ENCODE data around the gene DGCR2. TPM values are rescaled to one million over a fixed set of nuclear protein-coding genes. Genes with fewer than 3 reads are reported as not detected.

The DGCR2 gene
- total and polyA plus RNA-seq, 2 of the 8 experiments (the other 6 are each of a cell fraction or from before 2014, with no cell fraction given) = 42.3 to 62.2 TPM

GRCh38 chr22:19128009-19128401, 5.8 kb upstream of the DGCR2 start:
- WGBS, 2 experiments (ENCODE audit: extremely low coverage in 1 of 2, insufficient coverage in 1 of 2, insufficient read length in 1 of 2, insufficient replicate concordance in 2 of 2, low coverage in 1 of 2, low lambda C conversion rate in 2 of 2, missing lambda C conversion rate in 1 of 2) = 94% methylated on average over 6 of the region's 7 CpGs; no CpG with 5 or more reads in 1 of the 2 experiments
- CTCF ChIA-PET (ENCODE audit: partially characterized antibody) = interaction anchor here (0.9 to 1.2 kb wide), 3 partner anchors 13 to 92 kb away, joined by 3 to 6 read pairs (median 3); no protein-coding TSS in a partner anchor

More at GRCh38 chr22:19128009-19128401, 5.8 kb upstream of the DGCR2 start:
- Histone ChIP-seq H3K4me2 (ENCODE audit: insufficient read depth in 1 of 2, low read depth in 2 of 2, low read length in 2 of 2) (no peak overlapping the region), H3K56ac (replicated peaks; ENCODE audit: insufficient read length, low read depth, low read length) (no peak overlapping the region), H2AFZ (ENCODE audit: low read length) (no peak overlapping the region), H4K5ac (ENCODE audit: insufficient read length, low read depth, low read length) (no peak overlapping the region), H2BK15ac (ENCODE audit: low read length) (no peak overlapping the region), H3K18ac (ENCODE audit: extremely low read depth, low read length) (no peak overlapping the region), H3K14ac (ENCODE audit: insufficient read length) (no peak overlapping the region), H3K4ac (replicated peaks; ENCODE audit: insufficient read length, low read depth, low read length) (no peak overlapping the region), H2BK120ac (replicated peaks; ENCODE audit: low read depth, low read length) (no peak overlapping the region), H2BK20ac (ENCODE audit: low read length) (no peak overlapping the region), H3K9ac (replicated peaks in 1 of 4; ENCODE audit: extremely low read depth in 1 of 4, low read depth in 3 of 4, low read length in 3 of 4) (no peak overlapping the region), H3K9me3 (ENCODE audit: insufficient read depth in 2 of 2, low read depth in 1 of 2, low read length in 1 of 2) (no peaks in the 10 kb centered on the region), H3K36me3 (ENCODE audit: control insufficient read depth in 2 of 4, insufficient read depth in 4 of 4, low read length in 3 of 4) (peaks cover 0 to 2% (median 0%) of the 10 kb centered on the region in 4 experiments; a peak in 1 of 8 replicates), H4K20me1 (replicated peaks in 1 of 2; ENCODE audit: control insufficient read depth in 1 of 2, insufficient read depth in 2 of 2, low read length in 2 of 2) (peaks cover 3 to 4% of the 10 kb centered on the region in 2 experiments), H3K79me1 (ENCODE audit: low read depth, low read length) (no peaks in the 10 kb centered on the region), H4K91ac (replicated peaks; ENCODE audit: insufficient read length, low read length) (no peak overlapping the region), H3K23me2 (ENCODE audit: low read depth, low read length) (peaks cover under 1% of the 10 kb centered on the region; the same call in 1 of the 2 replicates), H3K4me3 (ENCODE audit: extremely low read depth in 1 of 4, insufficient read depth in 2 of 4, low read depth in 3 of 4, low read length in 4 of 4) (no peak overlapping the region), H3K79me2 (ENCODE audit: control insufficient read depth in 1 of 2, insufficient read depth in 2 of 2, low read length in 2 of 2) (no peaks in the 10 kb centered on the region), H4K8ac (ENCODE audit: extremely low read depth, insufficient read depth, low read length) (no peak overlapping the region), H3K23ac (ENCODE audit: insufficient read length) (no peak overlapping the region), H3K27ac (ENCODE audit: low read depth, low read length) (no peak overlapping the region), H2BK5ac (ENCODE audit: low read depth, low read length) (no peak overlapping the region), H2BK12ac (ENCODE audit: low read depth, low read length) (no peak overlapping the region; the same call in 1 of the 2 replicates), H2AK5ac (ENCODE audit: low read depth, low read length) (no peak overlapping the region), H3K27me3 (replicated peaks in 1 of 4; ENCODE audit: control insufficient read depth in 3 of 4, extremely low read depth in 1 of 4, insufficient read depth in 3 of 4, low read length in 3 of 4) (0 out of 7 replicates have a peak, but pooled peaks cover 0 to 2% (median under 1%) of the 10 kb centered on the region in 4 experiments), H3K4me1 (replicated peaks in 1 of 4; ENCODE audit: control insufficient read depth in 3 of 4, insufficient read depth in 4 of 4, low read length in 3 of 4) (peaks cover 0 to 4% (median under 1%) of the 10 kb centered on the region in 4 experiments; a peak in 3 of 7 replicates)
- POLR2A ChIA-PET (ENCODE audit: partially characterized antibody) = interaction anchor here (1.2 to 2.5 kb wide), 3 partner anchors 10 to 16 kb away, joined by 3 to 7 read pairs (median 3); no protein-coding TSS in a partner anchor
- DNase-seq (ENCODE audit: low read depth in 1 of 2, low spot score in 2 of 2) (no peak), FAIRE-seq (no peak)
- TF ChIP-seq EP300 (IDR thresholded peaks at IDR 0.05; ENCODE audit: borderline replicate concordance in 1 of 2, low read depth in 2 of 2, low read length in 2 of 2) (no peak), ASH2L (IDR thresholded peaks at IDR 0.05; ENCODE audit: low read length) (no peak), RBBP5 (IDR thresholded peaks at IDR 0.05; ENCODE audit: borderline replicate concordance, low read depth, low read length) (no peak), BCL11A (IDR thresholded peaks at IDR 0.05; ENCODE audit: low read depth in 2 of 2, low read length in 2 of 2) (no peak), CTCF (IDR thresholded peaks at IDR 0.05; ENCODE audit: control extremely low read depth in 1 of 3, insufficient read depth in 1 of 3, low read depth in 1 of 3, low read length in 3 of 3) (no peak), HDAC2 (IDR thresholded peaks at IDR 0.05; ENCODE audit: borderline replicate concordance in 1 of 2, low read depth in 2 of 2, low read length in 2 of 2) (no peak), ATF3 (IDR thresholded peaks at IDR 0.05; ENCODE audit: insufficient read depth, low read depth, low read length) (no peak)

All from H1 (cell line).